Kidney (tissue), 14 donors: ENCODE measurements around the gene HOXA7. TPM values are rescaled to one million over a fixed set of nuclear protein-coding genes. Genes with fewer than 3 reads are reported as not detected.

Source experiments
- DNase-seq, 5 donors: peaks; one replicate each; pipeline ENCODE4 v3.0.0-alpha.2; 2013 to 2020
- FAIRE-seq: peaks from 2 replicates; lab custom pipeline; 2012; peaks lifted over from hg19 to GRCh38; lab: Jason Lieb, UNC
- H3K27ac ChIP-seq, 2 donors: one replicate each; pipeline ENCODE4 v1.7.0; 2013; ENCODE audit warnings: low read depth in 2 of 2, low read length in 2 of 2, inconsistent platforms in 1 of 2
- H3K27me3 ChIP-seq: one replicate; pipeline ENCODE4 v1.7.1; 2013; ENCODE audit warnings: low read length, inconsistent platforms; ENCODE audit not compliant: control insufficient read depth, insufficient read depth
- H3K36me3 ChIP-seq, 3 donors: one replicate each; pipeline versions ENCODE4 v1.7.0 to v1.7.1; 2013; ENCODE audit warnings: low read length in 3 of 3, control low read depth in 1 of 3, inconsistent platforms in 1 of 3; ENCODE audit not compliant: insufficient read depth in 3 of 3, control insufficient read depth in 2 of 3
- H3K4me1 ChIP-seq, 3 donors: one replicate each; pipeline versions ENCODE4 v1.7.0 to v1.7.1; 2013; ENCODE audit warnings: low read length in 3 of 3, inconsistent platforms in 1 of 3, low read depth in 1 of 3; ENCODE audit not compliant: control insufficient read depth in 2 of 3, insufficient read depth in 2 of 3
- H3K4me3 ChIP-seq, 3 donors: one replicate each; pipeline versions ENCODE4 v1.7.0 to v1.8.1; 2013; ENCODE audit warnings: low read length in 3 of 3, control low read depth in 1 of 3, inconsistent platforms in 1 of 3
- H3K9ac ChIP-seq, 3 donors: one replicate each; pipeline versions ENCODE4 v1.7.0 to v1.7.1; 2013; ENCODE audit warnings: low read length in 3 of 3, control low read depth in 1 of 3, inconsistent platforms in 1 of 3
- H3K9me3 ChIP-seq, 3 donors: one replicate each; pipeline versions ENCODE4 v1.7.0 to v1.7.1; 2013; ENCODE audit warnings: low read length in 3 of 3, control low read depth in 1 of 3, inconsistent platforms in 1 of 3; ENCODE audit not compliant: control insufficient read depth in 2 of 3, insufficient read depth in 1 of 3
- intact Hi-C: fragments of 100-400 bp; cut with DNase I; formaldehyde crosslinking; loops from one replicate; pipeline ENCODE4 v1.11.1; 2022
- polyA plus RNA-seq: library from polyadenylated mRNA; stranded (reverse); fragments of 350-450 nt; fragmentation: Illumina TruSeq; extraction: RNeasy Lipid Tissue Mini Kit (QIAGEN cat#74804); gene quantifications from one replicate; pipeline ENCODE4 v1.2.3, GENCODE V29; 2014; ENCODE audit warnings: low read depth, low replicate concordance; ENCODE audit not compliant: insufficient read depth
- total RNA-seq: library from RNA; stranded (reverse); fragmentation: NEBNext Ultra II Directional; extraction: Animal tissue kit (Norgen Biotek cat#: 25700); gene quantifications from one replicate; pipeline ENCODE4 v1.2.1, GENCODE V29; 2021
- TF ChIP-seq, protein P1 (sequence below): IDR thresholded peaks from 3 replicates; pipeline ENCODE4 v1.5.1; 2012; ENCODE audit warnings: mild to moderate bottlenecking, moderate library complexity, borderline replicate concordance; ENCODE audit not compliant: insufficient read depth; ENCODE audit errors: extremely low read depth
- donor health status: control.
- donor health status: control.
- donor health status: control.
- donor health status: control.
- donor health status: control.
- donor health status: DM: yes; HTN: yes; CAD: no.
- donor health status: Normal renal cell carcinoma (clear cell type).

The HOXA7 gene
- total and polyA plus RNA-seq, 2 donors from 2014 or later: 23.8 to 31.3 TPM

DNA sequence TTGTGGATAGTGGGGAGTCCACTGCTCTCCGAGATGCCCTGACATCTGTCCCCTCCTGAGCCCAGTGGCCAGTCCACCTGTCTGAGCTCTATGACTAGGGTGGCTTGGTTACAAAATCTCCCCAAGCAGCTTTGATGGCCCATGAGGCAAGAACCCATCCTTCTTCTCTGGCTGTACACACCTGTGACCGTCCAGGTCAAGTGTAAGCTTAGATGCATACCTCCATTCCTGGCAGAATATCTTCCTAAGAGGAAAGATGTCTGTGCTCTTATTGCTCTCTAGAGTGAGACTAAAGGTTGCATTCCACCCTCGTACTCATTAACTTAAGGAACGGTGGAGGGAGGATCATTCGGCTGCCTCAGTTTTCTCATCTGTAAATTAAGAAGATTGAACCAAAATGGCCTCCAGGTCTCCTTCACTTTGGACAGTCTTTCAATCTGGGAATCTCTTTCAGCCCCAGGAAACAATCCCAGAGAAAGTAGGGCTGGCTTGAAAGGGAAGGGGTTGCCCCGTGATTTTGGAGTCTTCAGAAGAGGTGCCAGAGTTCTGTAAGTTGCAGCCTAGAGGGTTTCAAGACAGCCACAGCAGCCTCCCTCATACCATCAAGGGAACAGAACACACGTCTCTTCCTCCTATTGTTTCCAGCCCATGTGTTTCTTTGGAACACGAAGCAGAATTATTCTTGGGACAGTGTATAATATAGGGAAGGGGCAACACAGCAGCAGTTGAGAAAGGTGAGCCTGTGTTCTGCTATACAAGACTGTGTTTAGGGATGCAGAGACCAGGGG, 31.4 kb downstream of the HOXA7 start:
- Histone ChIP-seq H3K9me3 (no peaks in the 10 kb centered on the region), H3K27me3 (no peaks in the 10 kb centered on the region), H3K27ac (peak overlapping the region; percentile 88), H3K9ac (peak overlapping the region in 2 of 3 donors; percentile 40 to 81), H3K4me3 (peak overlapping the region; percentile 59 to 75 (median 70)), H3K36me3 (peaks cover 0 to 2% (median 0%) of the 10 kb centered on the region in 3 donors), H3K4me1 (peaks cover 32 to 39% (median 32%) of the 10 kb centered on the region in 3 donors)
- intact Hi-C loops: no loop called here
- TF ChIP-seq, protein P1, sequence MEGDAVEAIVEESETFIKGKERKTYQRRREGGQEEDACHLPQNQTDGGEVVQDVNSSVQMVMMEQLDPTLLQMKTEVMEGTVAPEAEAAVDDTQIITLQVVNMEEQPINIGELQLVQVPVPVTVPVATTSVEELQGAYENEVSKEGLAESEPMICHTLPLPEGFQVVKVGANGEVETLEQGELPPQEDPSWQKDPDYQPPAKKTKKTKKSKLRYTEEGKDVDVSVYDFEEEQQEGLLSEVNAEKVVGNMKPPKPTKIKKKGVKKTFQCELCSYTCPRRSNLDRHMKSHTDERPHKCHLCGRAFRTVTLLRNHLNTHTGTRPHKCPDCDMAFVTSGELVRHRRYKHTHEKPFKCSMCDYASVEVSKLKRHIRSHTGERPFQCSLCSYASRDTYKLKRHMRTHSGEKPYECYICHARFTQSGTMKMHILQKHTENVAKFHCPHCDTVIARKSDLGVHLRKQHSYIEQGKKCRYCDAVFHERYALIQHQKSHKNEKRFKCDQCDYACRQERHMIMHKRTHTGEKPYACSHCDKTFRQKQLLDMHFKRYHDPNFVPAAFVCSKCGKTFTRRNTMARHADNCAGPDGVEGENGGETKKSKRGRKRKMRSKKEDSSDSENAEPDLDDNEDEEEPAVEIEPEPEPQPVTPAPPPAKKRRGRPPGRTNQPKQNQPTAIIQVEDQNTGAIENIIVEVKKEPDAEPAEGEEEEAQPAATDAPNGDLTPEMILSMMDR: no peak
- DNase-seq (peak in 2 of 5 donors; percentile 42 to 58), FAIRE-seq (no peak)

DNA sequence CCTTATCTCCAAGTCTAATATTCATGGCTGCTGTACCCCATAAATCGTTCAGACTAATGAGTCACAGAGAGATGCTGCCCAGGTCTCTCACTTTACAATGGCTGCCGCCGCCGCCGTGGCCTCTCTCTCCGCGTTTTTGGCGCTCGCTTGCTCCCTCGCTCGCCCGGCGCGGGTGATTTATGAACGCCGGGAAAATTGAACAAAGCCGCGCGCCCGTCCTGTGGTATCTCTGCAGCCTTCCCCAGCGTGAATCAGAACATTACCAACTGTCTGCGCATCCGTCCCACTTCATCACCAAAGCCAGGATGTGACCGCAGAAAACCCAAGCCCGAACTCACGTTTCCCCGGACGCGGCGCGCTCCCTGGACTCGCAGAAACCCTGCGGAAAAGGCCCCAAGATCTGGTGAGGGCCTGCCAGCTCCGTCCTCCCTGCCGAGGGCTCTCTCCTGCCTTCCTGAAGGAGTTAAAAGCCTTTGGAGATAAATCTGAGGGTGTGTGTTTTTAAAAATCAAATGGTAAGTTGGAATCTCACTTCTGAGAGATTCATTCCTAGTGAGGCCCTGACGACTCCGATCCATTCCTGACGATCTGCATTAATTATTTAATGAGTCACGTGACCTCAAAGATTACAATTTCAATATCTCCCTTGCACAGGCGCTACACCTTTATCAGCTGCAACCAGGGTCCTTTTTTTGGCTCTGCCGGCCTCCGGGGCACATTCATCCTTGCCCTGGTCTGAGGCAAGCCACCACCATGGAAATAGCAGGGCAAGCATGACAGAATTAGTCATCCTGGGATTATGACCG, 32.2 kb downstream of the HOXA7 start:
- intact Hi-C loops: no loop called here
- Histone ChIP-seq H3K4me1 (peaks cover 36 to 47% (median 38%) of the 10 kb centered on the region in 3 donors), H3K9me3 (no peaks in the 10 kb centered on the region), H3K9ac (peak overlapping the region in 2 of 3 donors; percentile 81 to 84), H3K27ac (peak overlapping the region; percentile 88), H3K4me3 (peak overlapping the region; percentile 59 to 75 (median 70)), H3K27me3 (no peaks in the 10 kb centered on the region), H3K36me3 (peaks cover 0 to 2% (median 0%) of the 10 kb centered on the region in 3 donors)
- no peak for FAIRE-seq
- peak in 4 of 5 donors; percentile 68 to 91 (median 83) for DNase-seq
- TF ChIP-seq, protein P1: no peak

- H3K4me3 ChIP-seq: peak overlapping the region; percentile 59 to 75 (median 70)
- no peaks in the 10 kb centered on the region for H3K9me3 ChIP-seq
- intact Hi-C loops: no loop called here
- H3K4me1 ChIP-seq: peaks cover 37 to 51% (median 37%) of the 10 kb centered on the region in 3 donors
- TF ChIP-seq, protein P1: no peak
- H3K9ac ChIP-seq: peak overlapping the region; percentile 64 to 84 (median 81)
- H3K27me3 ChIP-seq: no peaks in the 10 kb centered on the region
- H3K36me3 ChIP-seq: peaks cover 0 to under 1% (median 0%) of the 10 kb centered on the region in 3 donors
- DNase-seq: peak in 3 of 5 donors; percentile 37 to 74 (median 58)
- FAIRE-seq: no peak
- H3K27ac ChIP-seq: peak overlapping the region; percentile 88
Measured at GRCh38 chr7:27123477-27124053, 32.9 kb downstream of the HOXA7 start.
